Stimulated activated CD8-positive, alpha-beta memory T cell treated with anti-CD3 and anti-CD28 coated beads, Interleukin-12 subunit alpha, Interleukin-12 subunit beta, amount 100 ng/mL, for 24 hours (primary cell): ENCODE measurements around the gene ARV1.
A peak's percentile ranks its signal among the peaks of the same experiment; 100 is the strongest.

Source experiments
- DNase-seq: peaks from one replicate; pipeline ENCODE4 v3.0.0-alpha.2; 2020; ENCODE audit errors: extremely low read depth

Gene ARV1

DNA sequence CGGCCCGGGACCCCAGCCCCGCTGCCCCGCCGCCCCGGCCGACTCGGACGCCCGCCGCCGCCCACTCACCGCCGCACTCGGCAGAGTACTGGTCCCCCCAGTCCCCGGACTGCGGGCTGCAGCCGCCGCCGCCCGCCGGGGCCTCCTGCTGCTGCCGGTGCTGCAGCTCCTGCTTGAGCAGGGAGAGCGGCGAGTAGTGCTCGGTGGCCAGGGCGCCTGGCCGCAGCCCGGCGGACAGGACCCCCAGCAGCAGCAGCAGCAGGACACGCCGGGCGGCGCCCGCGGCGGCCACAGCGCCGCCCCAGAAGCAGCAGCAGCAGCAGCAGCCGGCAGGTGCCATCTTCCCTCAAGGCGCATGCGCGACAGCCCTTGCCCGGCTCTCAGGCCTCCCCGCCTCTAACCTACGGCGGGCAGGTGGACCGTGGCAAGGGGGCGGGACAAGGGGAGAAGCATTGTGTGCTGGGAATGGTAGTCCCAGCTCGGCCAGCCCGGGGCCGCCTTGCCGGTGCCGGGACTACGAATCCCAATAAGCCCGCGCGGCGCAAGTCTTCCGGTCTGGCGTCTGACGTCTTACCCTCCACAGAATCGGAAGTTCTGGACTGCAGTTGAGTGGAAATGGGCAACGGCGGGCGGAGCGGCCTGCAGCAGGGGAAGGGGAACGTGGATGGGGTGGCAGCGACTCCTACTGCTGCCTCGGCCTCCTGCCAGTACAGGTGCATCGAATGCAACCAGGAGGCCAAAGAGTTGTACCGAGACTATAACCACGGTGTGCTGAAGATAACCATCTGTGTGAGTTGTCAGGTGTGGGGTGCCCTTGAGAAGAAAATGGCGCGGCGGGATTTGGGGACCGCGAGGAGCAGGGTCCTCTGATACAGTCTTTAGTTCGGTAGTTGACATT lies at the start of gene ARV1, which contains the start of gene TTC13:
Gene ARV1, plus strand, starts transcription at position 604 of the 898 bp plus-strand sequence. Its CDS starts 12 bp downstream, at position 616.
Gene TTC13, minus strand, starts transcription at position 371 of the 898 bp plus-strand sequence. Its CDS starts 31 bp downstream, at position 340.
- DNase-seq: peak; percentile 96

DNA sequence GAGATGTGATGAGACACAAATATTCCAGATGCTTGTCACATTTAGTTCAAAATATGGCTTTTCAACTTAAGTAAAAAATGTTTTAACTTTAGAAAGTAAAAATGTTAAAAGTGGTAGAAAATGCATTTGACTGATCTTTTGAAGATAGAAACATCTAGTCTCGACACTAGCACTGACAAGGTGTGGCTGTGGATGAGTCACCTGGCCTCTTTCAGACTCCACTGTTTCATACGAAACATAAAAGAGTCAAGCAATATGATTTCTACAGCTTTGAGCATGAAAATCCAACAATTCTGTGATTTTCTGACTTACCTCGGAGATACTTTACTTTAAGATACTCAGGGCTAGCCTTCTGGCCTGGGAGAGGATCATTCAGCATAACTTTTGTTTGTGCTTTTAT lies 47.9 kb upstream of the ARV1 start:
- no peak for DNase-seq

DNA sequence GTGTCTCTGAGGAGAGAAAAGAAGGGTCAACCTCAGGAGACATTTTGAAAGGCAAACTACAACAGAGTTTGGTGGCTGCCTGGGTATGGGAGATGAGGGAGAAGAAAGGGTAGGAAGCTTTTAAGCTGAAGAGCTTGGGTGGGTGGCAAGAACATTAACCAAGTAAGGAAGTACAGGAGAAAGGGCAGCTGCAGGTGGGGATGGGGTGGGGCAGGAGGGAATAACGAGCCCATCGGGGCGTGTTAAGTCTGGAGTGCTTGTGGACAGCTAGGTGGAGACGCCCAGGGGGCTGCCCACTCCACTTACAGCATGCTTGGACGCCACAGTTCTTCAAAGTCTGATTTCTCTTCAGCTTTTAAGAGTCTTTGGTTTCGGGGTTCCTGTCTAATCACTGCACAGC lies 43.0 kb upstream of the ARV1 start:
- DNase-seq: no peak

DNA sequence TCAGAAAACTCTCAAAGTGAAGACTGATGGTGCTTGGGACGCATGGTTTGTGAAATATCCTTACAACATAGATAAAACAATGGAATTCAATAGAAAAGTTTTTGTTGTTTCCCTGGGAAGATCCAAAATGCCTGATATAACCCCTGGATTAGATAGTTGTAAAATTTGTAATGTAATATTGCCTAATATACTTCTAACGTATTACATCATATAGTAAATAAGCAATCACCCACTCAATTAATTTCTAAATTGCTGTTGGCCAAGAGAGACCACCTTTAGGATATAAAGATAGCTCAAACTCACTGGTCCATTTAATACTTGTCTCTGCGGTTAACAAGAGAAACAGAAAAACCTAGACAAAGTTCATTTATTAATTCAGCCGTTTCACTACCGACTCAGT lies 42.4 kb upstream of the ARV1 start:
- DNase-seq: no peak

DNA sequence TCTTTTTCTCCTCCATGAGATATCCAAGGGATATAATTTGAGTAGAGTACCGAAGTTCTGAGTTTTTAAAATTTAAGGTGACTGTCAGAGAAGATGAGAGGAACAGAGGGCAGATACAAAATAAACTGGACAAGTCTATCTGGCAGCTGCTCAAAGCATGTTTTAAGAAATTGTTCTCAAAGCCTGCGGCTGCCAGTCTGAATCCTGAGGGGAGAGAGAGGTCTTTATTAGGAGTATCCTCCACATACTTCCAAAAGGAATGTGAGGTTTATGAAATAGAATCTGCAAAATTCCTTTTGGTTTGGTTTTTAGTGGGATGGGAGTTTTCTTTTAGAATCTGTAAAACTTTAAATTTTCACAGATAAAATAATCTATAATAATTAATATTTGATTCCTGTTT lies 41.5 kb upstream of the ARV1 start:
- no peak for DNase-seq

DNA sequence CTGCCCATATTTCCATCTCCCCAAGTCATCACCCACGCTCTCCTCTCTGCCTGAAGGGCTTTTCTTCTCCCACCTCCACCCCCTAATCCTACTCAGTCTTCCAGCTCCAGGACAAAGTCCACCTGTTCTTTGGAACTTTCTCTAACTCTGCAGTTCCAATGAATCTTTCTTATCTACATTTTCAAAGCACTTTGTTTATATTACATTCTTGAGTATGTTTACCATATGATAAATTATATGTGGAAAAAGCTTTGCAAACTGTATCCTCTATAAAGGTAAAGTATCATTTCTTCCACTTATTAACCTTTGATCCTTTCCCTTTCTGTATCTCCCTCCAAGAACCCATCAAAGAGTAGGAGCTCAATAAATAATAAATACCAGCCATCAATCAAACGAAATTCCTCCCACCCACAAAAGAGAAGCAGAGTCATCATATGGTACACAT lies 39.9 kb upstream of the ARV1 start:
- DNase-seq: no peak

DNA sequence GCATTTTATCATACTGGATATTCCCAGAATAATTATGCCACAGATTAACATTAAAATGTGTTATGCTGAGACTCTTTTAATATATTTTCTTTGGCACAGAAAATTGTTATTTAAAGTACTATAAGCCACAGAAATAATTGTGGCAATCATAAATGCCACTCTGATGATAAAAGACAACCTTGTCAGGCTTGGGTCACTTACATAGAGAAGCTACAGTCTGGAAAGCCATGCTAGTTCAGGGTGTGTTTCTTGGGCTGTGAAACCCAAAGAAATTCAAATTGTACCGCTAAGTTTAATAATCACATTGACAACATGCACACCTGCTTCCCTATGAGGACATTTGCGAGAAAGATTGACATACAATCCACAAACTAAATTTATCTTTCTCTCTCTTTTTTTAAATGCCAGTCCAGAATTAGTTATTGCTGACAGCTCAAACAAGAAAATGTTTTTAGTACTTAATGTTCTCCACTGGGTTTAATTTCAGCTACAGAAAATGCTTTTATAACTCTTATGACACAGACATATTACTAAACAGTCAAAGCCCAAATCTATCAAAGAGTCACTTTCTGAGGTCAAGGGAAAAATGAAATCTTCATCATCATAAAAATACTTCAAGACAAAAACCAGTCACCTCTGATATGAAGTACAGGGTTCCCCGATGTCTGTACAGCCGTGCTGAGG lies 38.9 kb upstream of the ARV1 start:
- no peak for DNase-seq

DNA sequence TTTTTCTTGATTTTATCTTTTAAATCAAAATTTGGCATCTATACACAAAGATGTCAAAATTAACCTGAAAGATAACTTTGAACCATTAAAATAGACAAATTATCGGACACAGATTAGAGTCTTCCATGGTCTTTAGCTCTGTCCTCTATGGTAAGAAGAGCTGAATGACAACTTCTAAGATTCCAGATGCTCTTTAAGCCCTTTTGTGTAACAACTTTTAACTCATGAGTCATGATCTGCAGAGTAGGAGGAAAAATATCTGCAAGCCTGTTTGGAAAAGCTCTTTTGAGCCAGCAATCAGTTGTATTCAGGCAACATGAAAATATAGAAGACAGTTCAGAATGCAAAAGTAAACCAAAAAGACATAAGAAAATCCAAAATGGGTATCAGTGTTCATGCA lies 38.0 kb upstream of the ARV1 start:
- DNase-seq: no peak

DNA sequence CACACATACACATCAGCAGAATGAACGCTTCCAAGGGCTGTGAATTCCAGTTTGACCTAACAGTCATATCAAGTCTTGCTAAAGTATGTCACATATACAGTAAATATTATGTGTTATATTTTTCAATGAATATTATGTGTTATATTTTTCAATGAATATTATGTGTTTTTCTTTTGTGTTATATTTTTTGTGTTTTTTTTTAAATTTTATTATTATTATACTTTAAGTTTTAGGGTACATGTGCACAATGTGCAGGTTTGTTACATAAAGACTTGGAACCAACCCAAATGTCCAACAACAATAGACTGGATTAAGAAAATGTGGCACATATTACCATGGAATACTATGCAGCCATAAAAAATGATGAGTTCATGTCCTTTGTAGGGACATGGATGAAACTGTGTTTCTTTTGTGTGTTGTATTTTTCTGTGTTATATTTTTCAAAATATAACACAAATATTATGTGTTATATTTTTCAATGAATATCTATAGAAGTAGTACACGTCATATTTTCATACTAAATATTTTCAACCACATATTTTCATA lies 35.8 kb upstream of the ARV1 start:
- DNase-seq: no peak

DNA sequence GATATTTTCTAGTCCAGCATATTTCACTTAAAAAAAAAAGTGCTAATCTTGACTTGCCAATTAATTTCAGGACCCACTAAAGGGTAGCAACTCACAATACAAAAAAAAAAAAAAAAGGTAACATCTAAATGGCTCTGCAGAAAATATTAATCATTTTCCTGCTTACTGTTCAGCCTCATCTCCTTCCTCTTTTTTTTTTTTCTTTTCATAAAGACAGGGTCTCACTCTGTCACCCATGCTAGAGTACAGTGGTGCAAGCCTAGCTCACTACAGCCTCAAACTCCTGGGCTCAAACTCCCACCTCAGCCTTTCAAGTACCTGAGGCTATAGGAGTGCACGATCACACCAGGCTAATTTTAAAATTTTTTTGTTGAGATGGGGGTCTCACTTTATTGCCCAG lies 30.6 kb upstream of the ARV1 start:
- DNase-seq: no peak

DNA sequence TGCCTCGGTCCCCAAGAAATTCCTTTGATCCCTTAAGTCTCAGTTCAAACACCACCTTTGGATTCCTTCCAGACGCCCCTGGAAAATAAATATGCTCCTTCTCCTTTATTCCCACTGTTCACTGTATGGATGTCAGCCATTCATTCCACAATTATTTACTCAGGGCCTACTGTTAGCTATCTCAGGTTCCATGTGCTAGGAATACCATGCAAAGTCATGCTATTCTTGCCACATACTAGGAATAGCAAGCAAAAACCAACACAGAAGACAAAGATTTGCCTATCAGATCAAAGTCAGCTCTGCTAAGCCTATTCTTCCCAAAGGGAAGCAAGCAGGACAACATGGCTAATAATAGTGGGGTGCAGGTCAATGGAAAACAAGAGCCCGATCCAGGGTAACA lies 30.0 kb upstream of the ARV1 start:
- DNase-seq: no peak

DNA sequence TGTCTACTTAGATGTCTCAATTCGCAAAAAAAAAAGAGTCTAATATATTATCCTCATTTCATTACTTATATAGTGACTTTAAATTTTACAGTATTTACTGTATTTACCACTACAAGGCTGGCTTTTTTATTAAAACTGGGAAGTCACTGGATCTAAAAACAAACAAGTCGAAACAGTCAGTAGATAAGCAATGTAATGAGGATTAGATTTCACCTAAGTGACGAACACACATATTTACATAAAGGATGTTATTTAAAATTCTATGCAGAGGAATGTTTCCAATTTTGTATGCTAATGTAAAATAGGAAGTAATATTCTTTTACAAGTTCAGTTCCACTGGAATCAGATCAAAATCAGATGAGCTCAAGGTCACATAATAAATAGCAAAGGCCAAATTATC lies 28.5 kb upstream of the ARV1 start:
- DNase-seq: no peak

DNA sequence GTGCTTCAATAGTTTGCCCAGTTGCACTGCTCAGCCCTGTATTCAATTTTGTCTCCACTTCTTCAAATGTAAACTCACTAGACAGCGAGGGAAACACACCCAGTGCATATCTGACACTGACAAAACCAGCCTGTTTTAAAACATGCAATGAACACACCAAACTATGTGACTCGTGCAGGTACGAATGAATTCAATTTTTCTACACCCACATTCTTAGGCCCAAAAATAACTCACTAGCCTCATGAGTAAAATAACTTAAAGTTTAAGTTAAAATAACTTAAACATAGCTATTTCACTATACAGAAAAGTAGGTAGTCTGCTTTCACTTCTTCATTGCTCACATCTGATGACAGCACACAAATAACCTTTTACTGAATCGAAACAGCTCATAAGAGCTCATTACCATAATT lies 21.3 kb upstream of the ARV1 start:
- no peak for DNase-seq

DNA sequence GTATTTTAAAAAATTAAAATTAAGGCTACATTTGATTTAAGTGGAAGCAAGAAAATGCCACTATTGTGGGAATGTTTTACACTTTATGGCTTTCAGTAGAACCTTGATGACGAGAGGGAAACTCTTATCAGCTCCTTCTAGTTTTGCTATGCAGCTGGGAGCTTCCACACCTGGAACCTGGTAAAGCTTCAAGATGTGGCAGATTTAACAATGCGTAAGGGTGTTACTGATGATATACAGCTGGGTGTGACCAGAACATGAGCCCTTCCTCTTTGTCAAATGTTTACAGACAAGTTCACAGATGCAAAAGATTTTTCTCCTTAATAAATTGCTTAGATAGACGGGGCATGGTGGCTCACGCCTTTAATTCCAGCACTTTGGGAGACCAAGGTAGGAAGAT lies 20.5 kb upstream of the ARV1 start:
- no peak for DNase-seq

DNA sequence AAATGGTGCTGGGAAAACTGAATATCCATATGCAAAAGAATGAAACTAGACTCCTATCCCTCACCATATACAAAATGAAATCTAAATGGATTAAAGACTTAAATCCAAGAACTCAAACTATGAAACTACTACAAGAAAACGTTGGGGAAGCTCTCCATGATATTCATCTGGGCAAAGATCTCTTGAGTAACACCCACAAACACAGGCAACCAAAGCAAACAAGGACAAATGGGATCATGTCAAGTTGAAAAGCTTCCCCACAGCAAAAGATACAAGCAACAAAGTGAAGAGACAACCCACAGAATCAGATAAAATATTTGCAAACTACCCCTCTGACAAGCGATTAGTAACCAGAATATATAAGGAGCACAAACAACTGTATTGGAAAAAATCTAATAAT lies 14.0 kb upstream of the ARV1 start:
- DNase-seq: no peak

DNA sequence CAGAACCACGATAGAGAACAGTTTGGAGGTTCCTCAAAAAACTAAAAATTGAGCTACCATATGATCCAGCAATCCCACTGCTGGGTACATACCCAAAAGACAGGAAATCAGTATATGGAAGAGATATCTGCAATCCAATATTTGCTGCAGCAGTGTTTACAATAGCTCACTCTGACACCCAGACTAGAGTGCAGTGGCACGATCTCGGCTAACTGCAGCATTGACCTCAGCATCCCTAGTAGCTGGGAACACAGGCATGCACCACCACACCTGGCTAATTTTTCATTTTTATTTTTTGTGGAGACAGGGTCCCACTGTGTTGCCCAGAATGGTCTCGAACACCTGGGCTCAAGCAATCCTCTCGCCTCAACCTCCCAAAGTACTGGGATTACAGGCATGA lies 13.4 kb upstream of the ARV1 start:
- DNase-seq: no peak

DNA sequence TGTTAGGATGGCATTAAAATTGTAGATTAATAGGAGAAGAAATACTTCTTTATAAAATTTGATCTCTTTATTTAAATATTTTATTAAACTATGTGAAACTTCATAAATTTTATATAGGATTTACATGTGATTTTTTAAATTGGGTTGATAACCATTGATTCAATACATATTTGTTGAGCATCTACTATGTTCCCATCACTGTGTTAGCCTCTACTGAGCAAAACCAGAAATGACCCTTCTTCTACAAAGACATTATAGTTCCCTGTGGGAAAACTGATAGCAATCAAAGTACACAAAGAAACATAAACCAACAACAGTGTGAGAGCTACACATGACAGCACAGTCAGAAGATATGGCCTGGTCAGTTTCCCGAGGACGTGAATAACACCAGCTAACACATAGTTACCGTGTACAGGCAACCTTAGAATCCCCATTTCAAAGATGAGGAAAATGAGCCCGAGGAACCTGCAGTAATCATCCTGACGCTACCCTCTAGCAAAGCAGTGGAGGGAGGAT lies 12.5 kb upstream of the ARV1 start:
- no peak for DNase-seq

DNA sequence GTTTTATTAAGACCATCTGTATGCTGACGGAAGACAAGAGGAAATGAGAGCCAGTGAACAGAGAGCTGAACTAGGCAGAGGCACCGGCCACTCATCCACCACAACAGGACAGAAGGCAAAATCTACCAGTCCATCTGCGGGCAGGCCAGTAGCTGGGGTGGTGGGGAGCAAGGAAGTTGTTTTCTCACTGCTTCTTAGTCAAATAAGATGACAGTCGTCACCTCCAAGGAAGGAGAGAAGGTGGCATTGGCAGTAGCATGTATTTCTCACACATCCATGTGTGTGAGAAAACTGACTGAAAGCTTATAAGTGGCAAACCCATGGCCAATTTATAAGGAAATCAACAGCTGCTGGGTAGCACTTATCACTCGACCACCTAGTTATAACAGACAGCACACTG lies 8.5 kb upstream of the ARV1 start:
- DNase-seq: no peak

DNA sequence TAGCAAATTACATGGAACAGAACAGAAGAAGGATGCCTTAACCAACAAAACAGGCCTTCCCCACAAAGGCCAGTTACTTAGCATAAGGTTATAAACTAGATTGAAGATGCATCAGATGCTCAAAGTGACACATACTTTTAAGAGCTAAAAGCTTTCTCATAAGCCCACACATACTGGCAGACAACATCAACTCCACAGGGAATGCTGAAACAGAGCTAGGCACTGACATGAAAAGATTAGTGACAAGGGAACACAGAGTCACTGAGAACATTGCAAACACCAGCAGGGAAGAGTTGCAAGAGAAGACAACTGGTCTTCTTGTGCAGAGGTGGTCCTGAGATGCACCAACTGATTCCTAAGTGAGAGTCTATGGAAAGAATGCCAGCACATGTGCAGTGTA lies 7.1 kb upstream of the ARV1 start:
- no peak for DNase-seq

DNA sequence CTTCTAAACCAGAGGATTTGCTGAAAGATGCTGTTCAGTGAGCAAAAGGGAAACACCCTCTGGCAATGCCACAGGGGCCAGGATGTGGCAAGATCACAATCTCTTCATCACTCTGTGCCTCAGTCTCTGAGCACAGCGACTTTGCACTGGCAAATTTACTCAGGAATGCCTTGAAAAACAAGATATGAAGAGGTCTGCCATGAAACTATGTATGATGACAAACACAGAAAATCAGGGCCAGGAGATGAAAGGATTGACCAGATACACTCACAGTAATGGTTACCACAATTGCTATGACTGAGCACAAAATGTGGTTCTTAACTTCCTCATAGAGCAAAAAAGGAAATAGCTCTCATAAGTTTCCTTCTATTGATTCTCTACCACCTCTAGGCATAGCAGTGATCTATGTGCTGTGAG lies 6.0 kb upstream of the ARV1 start:
- peak; percentile 12 for DNase-seq

DNA sequence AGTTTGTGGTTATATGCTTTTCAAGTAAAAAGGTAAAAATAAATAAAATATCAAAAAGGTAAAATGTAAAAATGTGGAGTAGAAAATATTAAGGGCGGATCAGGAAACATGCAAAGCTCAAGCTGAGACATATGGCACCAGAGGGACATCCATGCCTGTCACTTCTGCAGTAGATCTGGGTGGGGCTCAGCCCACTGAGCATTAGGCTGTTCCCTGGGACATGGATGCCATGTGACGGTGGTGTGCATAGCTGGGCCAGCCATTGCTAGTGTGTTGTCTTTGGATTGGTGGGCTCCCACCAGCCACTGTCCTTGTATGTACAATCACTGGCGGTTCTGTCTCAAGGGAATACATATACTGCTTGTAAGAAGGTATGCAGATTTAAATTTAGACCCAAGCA lies 3.3 kb upstream of the ARV1 start:
- DNase-seq: no peak

DNA sequence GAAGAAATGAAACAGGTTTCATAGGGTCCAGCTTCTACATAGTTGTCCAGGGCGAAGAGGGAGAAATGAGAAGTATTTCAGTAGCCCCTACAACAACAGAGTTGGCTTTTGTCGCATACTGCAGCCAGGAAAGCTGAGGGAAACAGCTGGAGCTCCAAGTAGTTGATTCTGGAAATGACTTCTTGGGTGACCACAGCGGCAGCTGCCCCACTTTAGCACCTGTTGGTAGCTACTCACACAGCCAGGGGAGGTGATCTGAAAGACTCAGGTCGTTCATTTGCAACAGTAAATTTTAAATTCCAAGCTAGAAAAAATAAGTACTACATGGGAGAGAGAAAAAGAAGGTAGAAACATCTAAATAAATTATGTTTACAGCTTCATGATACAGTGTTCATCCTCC lies 2.5 kb upstream of the ARV1 start:
- no peak for DNase-seq
